Left ventricle myocardium inferior (tissue), 1 donor: ENCODE results near the gene KRTAP2-1. TPM values are rescaled to one million over a fixed set of nuclear protein-coding genes. Genes with fewer than 3 reads are reported as not detected.

ENCODE experiments used
- DNase-seq: peaks from one replicate; pipeline ENCODE4 v3.0.0-alpha.2; 2020
- H3K27ac ChIP-seq: fragments of 200-600 bp; replicated peaks from 2 replicates; pipeline ENCODE4 v1.8.0; 2021
- H3K27me3 ChIP-seq: fragments of 200-600 bp; 2 replicates; pipeline ENCODE4 v1.8.0; 2021; ENCODE audit warnings: low read depth
- H3K36me3 ChIP-seq: fragments of 200-600 bp; 2 replicates; pipeline ENCODE4 v1.8.0; 2021
- H3K4me1 ChIP-seq: fragments of 200-600 bp; 2 replicates; pipeline ENCODE4 v1.8.0; 2021
- H3K4me3 ChIP-seq: fragments of 200-600 bp; 2 replicates; pipeline ENCODE4 v1.8.0; 2021; ENCODE audit warnings: mild to moderate bottlenecking, moderate library complexity
- H3K9me3 ChIP-seq: fragments of 200-600 bp; replicated peaks from 2 replicates; pipeline ENCODE4 v1.8.0; 2021
- intact Hi-C: fragments of 100-400 bp; cut with micrococcal nuclease; formaldehyde crosslinking; loops from one replicate; pipeline ENCODE4 v1.11.0; 2022
- total RNA-seq: library from RNA; stranded (reverse); fragmentation: NEBNext Ultra II Directional; extraction: Animal tissue kit (Norgen Biotek cat#: 25700); gene quantifications from one replicate; pipeline ENCODE4 v1.2.1, GENCODE V29; 2021
- TF ChIP-seq, protein P1 (sequence below): fragments of 200-600 bp; IDR thresholded peaks from 2 replicates; pipeline ENCODE4 v1.8.0; 2021; ENCODE audit warnings: antibody characterized with exemption, mild to moderate bottlenecking, borderline replicate concordance
- donor health status: DM: no; HTN: yes; CAD: no; lungs with severe emphysema.

Gene KRTAP2-1
- total RNA-seq, 1 donor from 2014 or later = not detected

DNA sequence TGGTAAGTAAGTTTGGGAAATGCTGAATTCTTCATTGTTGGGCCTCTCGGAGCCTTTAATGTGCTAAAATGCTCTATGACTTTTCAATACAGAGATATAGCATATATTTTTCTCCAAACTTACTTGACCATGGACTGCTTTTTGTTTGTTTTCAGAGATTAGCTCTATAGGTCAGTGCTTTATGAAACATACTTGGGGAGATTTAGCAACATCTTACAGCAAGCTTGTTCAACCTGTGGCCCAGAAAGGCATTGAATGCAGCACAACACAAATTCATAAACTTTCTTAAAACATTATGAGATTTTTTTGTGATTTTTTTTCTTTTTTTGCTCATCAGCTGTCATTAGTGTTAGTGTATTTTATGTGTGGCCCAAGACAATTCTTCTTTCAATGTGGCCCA lies 37.2 kb downstream of the KRTAP2-1 start:
- no peak for DNase-seq
- intact Hi-C loops = no loop called here
- no peak overlapping the region for H3K4me3 ChIP-seq

DNA sequence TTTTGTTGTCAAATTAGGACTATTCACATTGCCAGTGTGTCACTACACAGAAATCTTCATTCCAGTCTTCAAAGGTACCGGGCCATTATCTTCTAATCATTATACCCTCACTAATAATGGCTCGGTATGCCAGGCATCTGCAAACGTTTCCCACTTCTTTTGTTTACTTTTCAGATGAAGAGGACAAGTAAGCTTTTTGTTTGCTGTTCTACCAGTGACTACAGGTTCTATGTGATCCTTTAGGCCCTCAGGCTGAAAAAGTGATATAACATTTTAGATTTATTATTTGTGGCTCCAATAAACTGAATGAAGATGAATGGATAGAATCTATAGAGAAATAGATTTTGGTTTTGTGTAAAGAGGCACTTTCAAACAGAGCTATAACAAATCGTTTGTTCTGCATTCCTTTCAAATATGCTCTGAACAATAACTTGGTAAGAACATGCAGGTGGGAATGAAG lies 37.8 kb downstream of the KRTAP2-1 start:
- Histone ChIP-seq H3K4me1 (peaks cover 8% of the 10 kb centered on the region), H3K27me3 (peaks cover 4% of the 10 kb centered on the region), H3K9me3 (no peaks in the 10 kb centered on the region), H3K4me3 (no peak overlapping the region), H3K27ac (no peak overlapping the region), H3K36me3 (no peaks in the 10 kb centered on the region)
- TF ChIP-seq, protein P1, sequence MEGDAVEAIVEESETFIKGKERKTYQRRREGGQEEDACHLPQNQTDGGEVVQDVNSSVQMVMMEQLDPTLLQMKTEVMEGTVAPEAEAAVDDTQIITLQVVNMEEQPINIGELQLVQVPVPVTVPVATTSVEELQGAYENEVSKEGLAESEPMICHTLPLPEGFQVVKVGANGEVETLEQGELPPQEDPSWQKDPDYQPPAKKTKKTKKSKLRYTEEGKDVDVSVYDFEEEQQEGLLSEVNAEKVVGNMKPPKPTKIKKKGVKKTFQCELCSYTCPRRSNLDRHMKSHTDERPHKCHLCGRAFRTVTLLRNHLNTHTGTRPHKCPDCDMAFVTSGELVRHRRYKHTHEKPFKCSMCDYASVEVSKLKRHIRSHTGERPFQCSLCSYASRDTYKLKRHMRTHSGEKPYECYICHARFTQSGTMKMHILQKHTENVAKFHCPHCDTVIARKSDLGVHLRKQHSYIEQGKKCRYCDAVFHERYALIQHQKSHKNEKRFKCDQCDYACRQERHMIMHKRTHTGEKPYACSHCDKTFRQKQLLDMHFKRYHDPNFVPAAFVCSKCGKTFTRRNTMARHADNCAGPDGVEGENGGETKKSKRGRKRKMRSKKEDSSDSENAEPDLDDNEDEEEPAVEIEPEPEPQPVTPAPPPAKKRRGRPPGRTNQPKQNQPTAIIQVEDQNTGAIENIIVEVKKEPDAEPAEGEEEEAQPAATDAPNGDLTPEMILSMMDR = no peak
- no peak for DNase-seq
- intact Hi-C loops = no loop called here

More for the DNA sequence above, 37.2 kb downstream of the KRTAP2-1 start:
- H3K27ac ChIP-seq = no peak overlapping the region
- peaks cover 8% of the 10 kb centered on the region for H3K4me1 ChIP-seq
- TF ChIP-seq, protein P1 = no peak
- no peaks in the 10 kb centered on the region for H3K36me3 ChIP-seq
- H3K9me3 ChIP-seq = no peaks in the 10 kb centered on the region
- H3K27me3 ChIP-seq = no peaks in the 10 kb centered on the region

DNA sequence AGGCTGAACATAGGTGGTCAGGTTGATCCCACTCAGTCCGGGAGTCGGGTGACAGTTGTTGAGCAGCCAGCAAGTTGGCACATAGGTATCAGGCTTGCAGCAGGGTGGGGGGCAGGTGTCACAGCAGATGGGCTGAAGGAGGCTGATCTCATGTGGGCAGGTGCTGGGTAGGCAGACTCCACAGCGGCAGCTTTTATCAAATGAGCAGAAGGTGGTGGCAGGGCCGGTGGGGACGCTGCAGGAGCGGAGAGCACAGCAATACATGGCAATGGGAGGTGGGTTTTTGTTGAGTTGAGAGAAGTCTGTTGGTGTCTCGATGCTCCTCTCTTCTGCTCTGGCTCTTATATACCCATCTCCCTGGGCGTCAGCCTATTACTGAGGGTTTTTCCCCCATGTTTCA lies 38.3 kb downstream of the KRTAP2-1 start, which contains the start of gene KRTAP3-1:
Gene KRTAP3-1 (minus strand): TSS at position 318 of the 400 bp plus-strand sequence. CDS start 54 bp downstream, at position 264.
- DNase-seq = no peak
- H3K4me1 ChIP-seq = peaks cover 4% of the 10 kb centered on the region
- H3K27me3 ChIP-seq = peaks cover 9% of the 10 kb centered on the region
- intact Hi-C loops = no loop called here
- no peaks in the 10 kb centered on the region for H3K9me3 ChIP-seq
- no peaks in the 10 kb centered on the region for H3K36me3 ChIP-seq
- H3K27ac ChIP-seq = no peak within 1 kb of the TSS
- no peak within 1 kb of the TSS for H3K4me3 ChIP-seq
- TF ChIP-seq, protein P1 = no peak

DNA sequence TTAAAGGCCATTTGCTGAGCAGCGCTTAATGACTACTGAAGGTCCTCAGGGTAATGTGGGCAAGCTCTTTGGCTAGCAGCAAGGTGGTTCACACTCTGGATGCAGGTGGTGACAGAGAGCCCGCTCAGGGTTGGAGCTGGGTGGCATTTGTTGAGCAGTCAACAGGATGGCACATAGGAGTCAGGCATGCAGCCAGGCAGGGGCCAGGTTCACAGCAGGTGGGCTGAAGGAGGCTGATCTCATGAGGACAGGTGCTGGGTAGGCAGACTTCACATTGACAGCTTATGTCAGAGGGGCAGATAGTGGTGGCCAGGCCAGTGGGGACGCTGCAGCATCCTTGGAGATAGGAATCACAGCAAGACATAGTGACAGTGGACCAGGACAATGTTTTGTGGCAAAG lies 42.7 kb downstream of the KRTAP2-1 start:
- intact Hi-C loops = no loop called here
- H3K9me3 ChIP-seq = no peaks in the 10 kb centered on the region
- no peak overlapping the region for H3K4me3 ChIP-seq
- no peaks in the 10 kb centered on the region for H3K4me1 ChIP-seq
- H3K36me3 ChIP-seq = no peaks in the 10 kb centered on the region
- DNase-seq = no peak
- H3K27me3 ChIP-seq = peaks cover 30% of the 10 kb centered on the region
- H3K27ac ChIP-seq = no peak overlapping the region
- TF ChIP-seq, protein P1 = no peak

DNA sequence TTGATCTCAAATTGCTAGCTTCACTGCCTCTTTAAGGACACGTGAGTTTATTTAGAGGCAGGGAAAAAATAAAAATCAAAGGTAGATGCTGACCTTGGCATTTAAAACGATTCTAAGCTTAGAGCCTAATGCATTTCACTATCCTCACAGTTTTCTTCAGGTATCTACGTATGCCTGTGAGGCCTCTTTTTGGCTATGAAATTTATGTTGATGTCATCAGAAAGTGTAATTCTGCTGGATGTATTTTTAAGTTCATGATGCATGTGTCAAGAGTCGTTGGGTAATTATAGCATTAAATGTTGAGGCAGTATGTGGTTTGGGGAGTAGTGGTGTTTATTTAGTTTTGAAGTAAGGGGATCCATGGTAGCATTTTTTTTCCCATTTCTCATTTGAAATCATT lies 43.2 kb downstream of the KRTAP2-1 start:
- intact Hi-C loops = no loop called here
- DNase-seq = no peak
- TF ChIP-seq, protein P1 = no peak
- H3K4me1 ChIP-seq = no peaks in the 10 kb centered on the region
- peaks cover 35% of the 10 kb centered on the region for H3K27me3 ChIP-seq
- H3K27ac ChIP-seq = no peak overlapping the region
- no peaks in the 10 kb centered on the region for H3K36me3 ChIP-seq
- no peaks in the 10 kb centered on the region for H3K9me3 ChIP-seq
- no peak overlapping the region for H3K4me3 ChIP-seq

DNA sequence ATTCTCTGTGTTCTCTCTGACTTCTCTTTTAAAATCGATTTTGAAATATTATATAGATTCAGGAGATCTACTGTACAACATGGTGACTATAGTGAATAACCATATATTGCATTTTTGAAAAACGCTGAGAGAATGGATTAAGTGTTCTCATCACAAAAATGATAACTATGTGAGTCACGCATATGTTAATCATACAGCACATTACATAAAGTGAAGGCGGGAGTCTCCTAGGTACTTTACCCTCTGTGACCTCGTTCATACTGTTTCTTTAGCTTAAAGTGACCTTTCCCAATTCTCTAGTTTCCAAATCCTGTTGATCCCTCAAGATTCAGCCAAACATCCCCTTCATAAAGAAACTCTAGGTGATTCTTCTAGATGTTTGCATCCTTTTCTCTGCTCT lies 44.3 kb downstream of the KRTAP2-1 start:
- intact Hi-C loops = no loop called here

More for the DNA sequence above, 44.3 kb downstream of the KRTAP2-1 start:
- Histone ChIP-seq H3K4me1 (no peaks in the 10 kb centered on the region), H3K27me3 (peaks cover 46% of the 10 kb centered on the region), H3K36me3 (no peaks in the 10 kb centered on the region), H3K9me3 (no peaks in the 10 kb centered on the region), H3K27ac (no peak overlapping the region), H3K4me3 (no peak overlapping the region)
- TF ChIP-seq, protein P1 = no peak
- no peak for DNase-seq
